PC-9 (cell line): ENCODE data around the gene SSNA1. TPM values are rescaled to one million over a fixed set of nuclear protein-coding genes. Genes with fewer than 3 reads are reported as not detected.
A peak's percentile ranks its signal among the peaks of the same experiment; 100 is the strongest.

Source experiments
- BruUV-seq: library from RNA; stranded (reverse); fragments of 400-500 nt; replicated peaks from 2 replicates; lab custom pipeline; 2021; lab: Mats Ljungman, UMichigan
- CTCF ChIA-PET: fragments of 300-600 bp; sonication (Branson Sonifier 250); formaldehyde crosslinking; loops from one replicate; lab custom pipeline; 2022; ENCODE audit warnings: antibody characterized with exemption; lab: Charles Lee
- POLR2A ChIA-PET: fragments of 300-600 bp; sonication (Branson Sonifier 250); formaldehyde crosslinking; loops from one replicate; lab custom pipeline; 2022; ENCODE audit warnings: antibody characterized with exemption; ENCODE audit not compliant: unreplicated experiment; lab: Charles Lee
- DNase-seq, 2 experiments: peaks; one replicate each; pipeline versions ENCODE4 v3.0.0 to v3.0.0-alpha.2; 2015 to 2022; ENCODE audit warnings: mixed read lengths in 1 of 2
- H2AFZ ChIP-seq: fragments of 200-600 bp; sonication (generic); 2 replicates; pipeline ENCODE4 v1.8.1; 2017; ENCODE audit warnings: antibody characterized with exemption
- H3F3A ChIP-seq: fragments of 200-600 bp; sonication (generic); 2 replicates; pipeline ENCODE4 v1.8.1; 2017; ENCODE audit warnings: antibody characterized with exemption, mild to moderate bottlenecking, low read depth; ENCODE audit not compliant: insufficient read depth
- H3K27ac ChIP-seq: fragments of 200-600 bp; sonication (generic); 2 replicates; pipeline ENCODE4 v1.6.1; 2016; ENCODE audit warnings: mixed run types
- H3K27me3 ChIP-seq: fragments of 200-600 bp; sonication (generic); 2 replicates; pipeline ENCODE4 v1.6.1; 2016; ENCODE audit warnings: low read depth, mixed run types; ENCODE audit not compliant: insufficient read depth
- H3K36me3 ChIP-seq: fragments of 200-600 bp; sonication (generic); 2 replicates; pipeline ENCODE4 v1.6.1; 2016; ENCODE audit warnings: low read depth, mixed run types
- H3K4me1 ChIP-seq: fragments of 200-600 bp; sonication (generic); replicated peaks from 2 replicates; pipeline ENCODE4 v1.6.1; 2016; ENCODE audit warnings: mixed run types; ENCODE audit not compliant: insufficient read depth
- H3K4me2 ChIP-seq: fragments of 200-600 bp; sonication (generic); 2 replicates; pipeline ENCODE4 v1.6.1; 2017; ENCODE audit warnings: mixed run types
- H3K4me3 ChIP-seq: fragments of 200-600 bp; sonication (generic); 2 replicates; pipeline ENCODE4 v1.6.1; 2016; ENCODE audit warnings: mixed run types
- H3K79me2 ChIP-seq: fragments of 200-600 bp; sonication (generic); 2 replicates; pipeline ENCODE4 v1.6.1; 2017; ENCODE audit warnings: low read depth, mixed run types
- H3K9me2 ChIP-seq: fragments of 200-600 bp; sonication (generic); 2 replicates; pipeline ENCODE4 v1.8.1; 2017; ENCODE audit warnings: mild to moderate bottlenecking; ENCODE audit not compliant: insufficient read depth
- H3K9me3 ChIP-seq: fragments of 200-600 bp; sonication (generic); 2 replicates; pipeline ENCODE4 v1.8.1; 2016; ENCODE audit warnings: low read depth; ENCODE audit not compliant: insufficient read depth
- H4K20me1 ChIP-seq: fragments of 200-600 bp; sonication (generic); 2 replicates; pipeline ENCODE4 v1.8.1; 2017; ENCODE audit not compliant: insufficient read depth
- CTCF ChIP-seq: fragments of 200-600 bp; sonication (generic); conservative IDR thresholded peaks from 2 replicates; pipeline ENCODE4 v1.6.1; 2017; ENCODE audit warnings: mixed run types, antibody characterized with exemption, mild to moderate bottlenecking, moderate library complexity
- EZH2 ChIP-seq: fragments of 200-600 bp; sonication (generic); IDR thresholded peaks from 2 replicates; pipeline ENCODE4 v1.8.0; 2017; ENCODE audit warnings: antibody characterized with exemption, low read depth
- intact Hi-C: fragments of 100-400 bp; cut with micrococcal nuclease; formaldehyde crosslinking; loops from one replicate; pipeline ENCODE4 v1.10.0; 2022; ENCODE audit not compliant: unreplicated experiment
- total RNA-seq: library from RNA; stranded (reverse); gene quantifications from 2 replicates; pipeline ENCODE4 v1.2.3, GENCODE V29; 2021

SSNA1 gene
- total RNA-seq, 1 experiment from 2014 or later = 98.7 TPM

DNA sequence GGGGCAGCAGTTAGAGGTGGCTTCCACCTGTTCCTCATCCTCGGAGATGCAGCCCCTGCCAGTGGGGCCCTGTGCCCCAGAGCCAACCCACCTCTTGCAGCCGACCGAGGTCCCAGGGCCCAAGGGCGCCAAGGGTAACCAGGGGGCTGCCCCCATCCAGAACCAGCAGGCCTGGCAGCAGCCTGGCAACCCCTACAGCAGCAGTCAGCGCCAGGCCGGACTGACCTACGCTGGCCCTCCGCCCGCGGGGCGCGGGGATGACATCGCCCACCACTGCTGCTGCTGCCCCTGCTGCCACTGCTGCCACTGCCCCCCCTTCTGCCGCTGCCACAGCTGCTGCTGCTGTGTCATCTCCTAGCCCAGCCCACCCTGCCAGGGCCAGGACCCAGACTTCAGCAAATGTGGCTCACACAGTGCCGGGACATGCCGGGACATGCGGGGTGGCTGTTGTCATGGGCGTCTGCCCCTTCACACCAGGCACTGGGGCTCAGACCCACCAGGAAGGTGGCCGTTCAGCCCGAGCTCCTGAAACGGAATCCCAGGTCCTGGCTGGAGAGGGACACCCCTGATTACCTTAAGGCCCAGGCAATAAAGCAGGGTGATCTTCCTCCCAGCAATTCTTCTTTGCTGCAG lies 37.3 kb downstream of the SSNA1 start:
- Histone ChIP-seq H3K9me3 (no peaks in the 10 kb centered on the region), H3F3A (peaks cover 45% of the 10 kb centered on the region), H3K4me1 (peaks cover 55% of the 10 kb centered on the region), H3K36me3 (no peaks in the 10 kb centered on the region), H3K4me2 (peak overlapping the region; percentile 99), H4K20me1 (no peaks in the 10 kb centered on the region), H3K27ac (peak overlapping the region; percentile 79), H3K4me3 (peak overlapping the region; percentile 90), H3K9me2 (no peaks in the 10 kb centered on the region), H3K79me2 (peaks cover 7% of the 10 kb centered on the region; the same call in 1 of the 2 replicates), H3K27me3 (no peaks in the 10 kb centered on the region), H2AFZ (no peak overlapping the region)
- ChIA-PET POLR2A (interaction anchor here (1.6 kb wide), 1 partner anchor 37 kb away, joined by 4 read pairs; no protein-coding TSS in a partner anchor), CTCF (no interaction called here)
- BruUV-seq = no TSS peak
- TF ChIP-seq CTCF (no peak), EZH2 (no peak)
- intact Hi-C loops = loop anchor here (2.0 kb wide), 2 partner anchors 51 to 179 kb away; partner anchors contain the start of genes NPDC1 and TOR4A
- DNase-seq = no peak

DNA sequence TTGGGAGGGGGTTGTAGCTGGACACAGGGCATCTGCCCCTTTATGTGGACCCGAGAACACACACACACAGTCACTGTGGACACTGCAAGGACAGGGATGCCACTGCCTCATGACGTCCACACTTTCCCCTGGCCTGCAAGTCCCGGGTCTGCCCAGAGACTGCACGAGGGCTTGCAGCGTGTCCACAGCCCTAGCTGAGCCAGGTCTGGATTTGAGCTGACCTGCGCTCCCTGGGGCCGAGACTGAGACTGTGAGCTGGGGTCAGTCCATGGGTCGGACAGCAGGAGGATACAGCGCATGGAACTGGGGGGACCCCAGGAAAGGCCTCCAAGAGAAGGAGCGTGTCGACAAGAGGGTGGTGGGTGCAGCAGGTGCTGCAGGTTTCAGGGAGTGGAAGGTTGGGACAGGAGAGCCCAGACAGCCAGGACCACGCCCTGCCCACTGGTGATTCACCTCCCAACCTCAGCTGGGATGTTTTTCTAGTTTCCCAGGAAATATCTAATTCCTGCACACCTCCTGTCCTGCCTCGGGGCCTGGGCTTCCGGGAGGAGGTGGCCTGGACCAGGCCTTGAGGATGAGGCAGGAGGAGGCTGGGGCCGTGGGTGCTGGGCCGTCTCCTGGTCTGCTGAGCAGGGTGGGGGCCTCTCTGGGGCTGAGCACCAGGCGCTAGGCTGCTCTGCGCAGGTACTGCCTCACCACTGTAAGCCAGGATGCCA lies 38.0 kb downstream of the SSNA1 start:
- H3K27ac ChIP-seq = peak overlapping the region; percentile 79
- H3K4me2 ChIP-seq = peak overlapping the region; percentile 99
- no peak for TF ChIP-seq EZH2
- no peak for TF ChIP-seq CTCF

More for the DNA sequence above, 38.0 kb downstream of the SSNA1 start:
- intact Hi-C loops = loop anchor here (1.0 to 2.0 kb wide), 6 partner anchors 31 to 180 kb away; partner anchors contain the start of genes ANAPC2, NPDC1, SAPCD2 and SSNA1
- Histone ChIP-seq H3F3A (peaks cover 44% of the 10 kb centered on the region), H3K4me1 (peaks cover 55% of the 10 kb centered on the region), H3K9me3 (no peaks in the 10 kb centered on the region), H3K79me2 (peaks cover 7% of the 10 kb centered on the region; the same call in 1 of the 2 replicates), H3K36me3 (no peaks in the 10 kb centered on the region), H2AFZ (no peak overlapping the region), H3K4me3 (peak overlapping the region; percentile 90; the same call in 1 of the 2 replicates), H3K9me2 (no peaks in the 10 kb centered on the region), H3K27me3 (no peaks in the 10 kb centered on the region), H4K20me1 (no peaks in the 10 kb centered on the region)
- POLR2A ChIA-PET = interaction anchor here (0.5 to 1.6 kb wide), 5 partner anchors 14 to 316 kb away, joined by 4 to 12 read pairs (median 5); partner anchors contain the start of gene TUBB4B
- DNase-seq = peak; percentile 91 to 94
- CTCF ChIA-PET = interaction anchor here (1.4 to 2.3 kb wide), 2 partner anchors 22 to 37 kb away, joined by 3 to 15 read pairs; partner anchors contain the start of gene SSNA1
- BruUV-seq = TSS peak; percentile 27
